IMR-90 (cell line): Measurements from ENCODE around the gene TIPIN. TPM values are rescaled to one million over a fixed set of nuclear protein-coding genes. Genes with fewer than 3 reads are reported as not detected.

Source experiments
- ATAC-seq: fragments of 200-7000 bp; cut with Tn5 transposase; 2 replicates; pipeline ENCODE4 v1.9.1; 2020; ENCODE audit warnings: low read depth, mild to moderate bottlenecking, moderate library complexity
- BruUV-seq: library from RNA; stranded (reverse); fragments of 400-500 nt; replicated peaks from 2 replicates; lab custom pipeline; 2021; lab: Mats Ljungman, UMichigan
- CTCF ChIA-PET: fragments of 300-600 bp; formaldehyde crosslinking; extraction: SDS; loops from one replicate; lab custom pipeline; 2021; ENCODE audit warnings: antibody characterized with exemption; lab: Yijun Ruan, JAX
- POLR2A ChIA-PET: fragments of 300-600 bp; sonication (Branson Sonifier 250); formaldehyde crosslinking; loops from one replicate; lab custom pipeline; 2022; ENCODE audit warnings: antibody characterized with exemption; ENCODE audit not compliant: unreplicated experiment; lab: Charles Lee
- DNase-seq: peaks from one replicate; pipeline ENCODE4 v3.0.0; 2013
- H2AFZ ChIP-seq: replicated peaks from 2 replicates; pipeline ENCODE3; 2013; ENCODE audit warnings: low read length, mild to moderate bottlenecking; ENCODE audit not compliant: poor library complexity
- H2AK5ac ChIP-seq: 2 replicates; pipeline ENCODE4 v1.6.1; 2013; ENCODE audit warnings: low read depth, low read length, inconsistent platforms
- H2AK9ac ChIP-seq: replicated peaks from 2 replicates; pipeline ENCODE3; 2013; ENCODE audit warnings: mild to moderate bottlenecking, low read depth, low read length, moderate library complexity; ENCODE audit not compliant: poor library complexity
- H2BK120ac ChIP-seq: 2 replicates; pipeline ENCODE4 v1.6.1; 2013; ENCODE audit warnings: low read depth, low read length, inconsistent platforms
- H2BK15ac ChIP-seq: 3 replicates; pipeline ENCODE4 v1.6.1; 2013; ENCODE audit warnings: low read depth, low read length, inconsistent platforms
- H2BK20ac ChIP-seq: 2 replicates; pipeline ENCODE4 v1.6.1; 2013; ENCODE audit warnings: low read depth, mild to moderate bottlenecking, inconsistent platforms, low read length, moderate library complexity
- H2BK5ac ChIP-seq: 2 replicates; pipeline ENCODE4 v1.6.1; 2013; ENCODE audit warnings: mild to moderate bottlenecking, low read depth, low read length, inconsistent platforms; ENCODE audit not compliant: poor library complexity, severe bottlenecking
- H3K14ac ChIP-seq: replicated peaks from 2 replicates; pipeline ENCODE4 v1.6.1; 2013; ENCODE audit warnings: low read depth, low read length, inconsistent platforms
- H3K18ac ChIP-seq: 2 replicates; pipeline ENCODE4 v1.6.1; 2013; ENCODE audit warnings: low read depth, low read length, control low read depth
- H3K23ac ChIP-seq: 2 replicates; pipeline ENCODE4 v1.6.1; 2013; ENCODE audit warnings: low read depth, low read length, inconsistent platforms
- H3K27ac ChIP-seq: 2 replicates; pipeline ENCODE4 v1.5.1; 2013; ENCODE audit warnings: mild to moderate bottlenecking, control low read depth, low read length; ENCODE audit not compliant: insufficient read depth
- H3K27me3 ChIP-seq: 2 replicates; pipeline ENCODE4 v1.6.1; 2013; ENCODE audit warnings: low read length; ENCODE audit not compliant: control insufficient read depth, insufficient read depth
- H3K36me3 ChIP-seq: 2 replicates; pipeline ENCODE4 v1.6.1; 2013; ENCODE audit warnings: low read length, mixed read lengths; ENCODE audit not compliant: control insufficient read depth, insufficient read depth
- H3K4ac ChIP-seq: 2 replicates; pipeline ENCODE4 v1.6.1; 2013; ENCODE audit warnings: low read depth, low read length, inconsistent platforms
- H3K4me1 ChIP-seq: 2 replicates; pipeline ENCODE4 v1.6.1; 2013; ENCODE audit warnings: low read length, mixed read lengths; ENCODE audit not compliant: control insufficient read depth, insufficient read depth
- H3K4me2 ChIP-seq: 2 replicates; pipeline ENCODE4 v1.6.1; 2013; ENCODE audit warnings: low read depth, mild to moderate bottlenecking, control low read depth, low read length, moderate library complexity
- H3K4me3 ChIP-seq: 2 replicates; pipeline ENCODE4 v1.5.1; 2013; ENCODE audit warnings: low read depth, mild to moderate bottlenecking, control low read depth, low read length, moderate library complexity; ENCODE audit not compliant: insufficient read depth
- H3K56ac ChIP-seq: 2 replicates; pipeline ENCODE4 v1.6.1; 2013; ENCODE audit warnings: low read length, inconsistent platforms; ENCODE audit not compliant: insufficient read depth; ENCODE audit errors: extremely low read depth
- H3K79me1 ChIP-seq, 2 experiments: 2 replicates each; pipeline ENCODE4 v1.6.1; 2013; ENCODE audit warnings: low read length in 2 of 2, inconsistent platforms in 1 of 2, low read depth in 1 of 2
- H3K9ac ChIP-seq: 2 replicates; pipeline ENCODE4 v1.6.1; 2013; ENCODE audit warnings: low read depth, low read length, control low read depth
- H3K9me1 ChIP-seq: 2 replicates; pipeline ENCODE4 v1.6.1; 2013; ENCODE audit warnings: low read length, inconsistent platforms; ENCODE audit not compliant: insufficient read depth
- H3K9me3 ChIP-seq: 2 replicates; pipeline ENCODE4 v1.6.1; 2013; ENCODE audit warnings: low read length; ENCODE audit not compliant: control insufficient read depth, insufficient read depth
- H4K20me1 ChIP-seq: 2 replicates; pipeline ENCODE4 v1.6.1; 2013; ENCODE audit warnings: low read length, inconsistent platforms; ENCODE audit not compliant: insufficient read depth
- H4K5ac ChIP-seq: 2 replicates; pipeline ENCODE4 v1.6.1; 2013; ENCODE audit warnings: mild to moderate bottlenecking, low read depth, low read length, control low read depth
- H4K8ac ChIP-seq, 2 experiments: 2 replicates each; pipeline ENCODE4 v1.6.1; 2013; ENCODE audit warnings: low read depth in 2 of 2, low read length in 2 of 2, control low read depth in 1 of 2, inconsistent platforms in 1 of 2
- H4K91ac ChIP-seq: 2 replicates; pipeline ENCODE4 v1.6.1; 2013; ENCODE audit warnings: low read depth, low read length, inconsistent platforms; ENCODE audit not compliant: insufficient read depth
- BHLHE40 ChIP-seq: fragments of 150-350 bp; IDR thresholded peaks from 2 replicates; pipeline ENCODE4 v1.6.1; 2016; ENCODE audit warnings: mild to moderate bottlenecking, low read depth, low read length
- CEBPB ChIP-seq: IDR thresholded peaks from 2 replicates; pipeline ENCODE4 v1.6.1; 2012; ENCODE audit warnings: low read depth, low read length, improper control_type of control experiment
- CHD1 ChIP-seq: IDR thresholded peaks from 2 replicates; pipeline ENCODE4 v1.6.1; 2012; ENCODE audit warnings: low read depth, low read length, improper control_type of control experiment
- FOS ChIP-seq: fragments of 150-350 bp; IDR thresholded peaks from 2 replicates; pipeline ENCODE4 v1.6.1; 2016; ENCODE audit warnings: low read depth, low read length
- MAFK ChIP-seq: IDR thresholded peaks from 2 replicates; pipeline ENCODE4 v1.6.1; 2012; ENCODE audit warnings: low read depth, low read length, improper control_type of control experiment
- MAZ ChIP-seq: IDR thresholded peaks from 2 replicates; pipeline ENCODE4 v1.6.1; 2012; ENCODE audit warnings: low read depth, mild to moderate bottlenecking, low read length, improper control_type of control experiment, moderate library complexity, borderline replicate concordance
- MXI1 ChIP-seq: IDR thresholded peaks from 2 replicates; pipeline ENCODE4 v1.6.1; 2012; ENCODE audit warnings: low read depth, mild to moderate bottlenecking, low read length, moderate library complexity, borderline replicate concordance
- NFE2L2 ChIP-seq: fragments of 150-350 bp; IDR thresholded peaks from 2 replicates; pipeline ENCODE4 v1.6.1; 2016; ENCODE audit warnings: low read depth, mild to moderate bottlenecking, low read length
- POLR2A ChIP-seq: IDR thresholded peaks from 2 replicates; pipeline ENCODE4 v1.6.1; 2012; ENCODE audit warnings: mild to moderate bottlenecking, low read depth, low read length
- RAD21 ChIP-seq: IDR thresholded peaks from 2 replicates; pipeline ENCODE4 v1.6.1; 2012; ENCODE audit warnings: low read length, improper control_type of control experiment
- RCOR1 ChIP-seq: IDR thresholded peaks from 2 replicates; pipeline ENCODE4 v1.6.1; 2012; ENCODE audit warnings: mild to moderate bottlenecking, low read length, improper control_type of control experiment; ENCODE audit not compliant: insufficient replicate concordance
- RFX5 ChIP-seq: IDR thresholded peaks from 2 replicates; pipeline ENCODE4 v1.8.0; 2012; ENCODE audit warnings: low read depth, mild to moderate bottlenecking, low read length, moderate library complexity
- SMC3 ChIP-seq: fragments of 150-350 bp; IDR thresholded peaks from 2 replicates; pipeline ENCODE4 v1.6.1; 2016; ENCODE audit warnings: low read depth, mild to moderate bottlenecking, antibody characterized with exemption, low read length, moderate library complexity
- WGBS, 2 experiments: methylation state at CpG; one replicate each; pipeline versions ENCODE4 v1.1.5 to v1.1.7; 2013; ENCODE audit warnings: missing lambda C conversion rate in 2 of 2; ENCODE audit not compliant: insufficient read length in 1 of 2; ENCODE audit errors: extremely low coverage in 2 of 2; 5-methylcytosine and 5-hydroxymethylcytosine counted together
- dilution Hi-C: fragments of 300-500 bp; cut with HindIII; formaldehyde crosslinking; loops from one replicate; pipeline ENCODE4 v1.14.3; 2018; ENCODE audit warnings: low sequenced_read_pairs; ENCODE audit not compliant: unreplicated experiment
- in situ Hi-C: fragments of 300-500 bp; cut with MboI; formaldehyde crosslinking; loops from 3 replicates; pipeline ENCODE4 v1.14.3; 2019; ENCODE audit warnings: low sequenced_read_pairs, inconsistent platforms, mixed read lengths
- intact Hi-C: fragments of 100-400 bp; cut with micrococcal nuclease; formaldehyde crosslinking; loops from 2 replicates; pipeline ENCODE4 v1.10.0; 2022
- polyA plus RNA-seq, 3 experiments: library from polyadenylated mRNA; depleted of rRNA; stranded (reverse); fragments of >200 nt; gene quantifications; 2 replicates each; pipeline ENCODE4 v1.2.3, GENCODE V29; 2012; ENCODE audit warnings: low replicate concordance in 1 of 3
- total RNA-seq: library from RNA; depleted of rRNA; stranded (reverse); fragments of >200 nt; gene quantifications from 2 replicates; pipeline ENCODE4 v1.2.3, GENCODE V29; 2012
- TF ChIP-seq, protein P1 (sequence below): fragments of 150-350 bp; IDR thresholded peaks from 2 replicates; pipeline ENCODE4 v1.6.1; 2016; ENCODE audit warnings: low read depth, mild to moderate bottlenecking, low read length, moderate library complexity, borderline replicate concordance
- TF ChIP-seq, protein P2 (sequence below): fragments of 150-350 bp; IDR thresholded peaks from 2 replicates; pipeline ENCODE4 v1.6.1; 2017; ENCODE audit warnings: mild to moderate bottlenecking, antibody characterized with exemption, low read length, low read depth
- TF ChIP-seq, protein P3 (sequence below): conservative IDR thresholded peaks from 2 replicates; pipeline ENCODE4 v1.5.1; 2012; ENCODE audit warnings: mild to moderate bottlenecking, low read depth, low read length, improper control_type of control experiment

Gene TIPIN
- total and polyA plus RNA-seq, 2 of the 4 experiments (the other 2 are of a cell fraction): 6.3 to 7.3 TPM

DNA sequence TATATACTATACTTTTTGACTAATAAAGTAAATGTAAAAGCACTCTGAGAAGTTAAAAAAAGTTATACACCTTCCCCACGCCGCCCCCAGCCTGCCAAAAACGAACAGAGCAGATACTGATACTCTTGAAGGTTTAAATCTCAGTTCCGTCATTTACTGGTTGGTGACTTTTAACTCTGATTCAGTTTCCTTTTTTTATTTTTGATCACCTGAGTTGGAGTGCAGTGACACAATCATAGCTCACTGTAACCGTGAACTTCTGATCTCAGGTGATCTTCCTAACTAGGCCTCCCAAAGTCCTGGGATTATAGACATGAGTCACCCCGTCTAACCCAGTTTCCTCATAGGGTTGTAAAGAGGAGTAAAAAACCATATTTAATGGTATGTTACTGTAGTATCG, 3.3 kb upstream of the TIPIN start:
- H2AFZ ChIP-seq: no peak overlapping the region
- no peak overlapping the region for H2BK5ac ChIP-seq
- H2AK5ac ChIP-seq: no peak overlapping the region
- H2AK9ac ChIP-seq: no peak overlapping the region
- H3K18ac ChIP-seq: no peak overlapping the region
- no peak overlapping the region for H2BK15ac ChIP-seq
- 0 out of 2 replicates have a peak, but pooled peaks cover 1% of the 10 kb centered on the region for H3K4me1 ChIP-seq
- no peaks in the 10 kb centered on the region for H3K9me1 ChIP-seq
- POLR2A ChIA-PET: no interaction called here
- H3K4ac ChIP-seq: no peak overlapping the region
- dilution Hi-C loops (no loop called here), in situ Hi-C loops (loop anchor here (25.0 kb wide), 1 partner anchor 503 kb away; no protein-coding TSS in a partner anchor), intact Hi-C loops (no loop called here)
- no peaks in the 10 kb centered on the region for H3K9me3 ChIP-seq
- H3K79me1 ChIP-seq: peaks cover 5 to 18% of the 10 kb centered on the region in 2 experiments
- no peak overlapping the region for H3K23ac ChIP-seq
- DNase-seq: no peak
- no CpG with 5 or more reads among the region's 7 CpGs for WGBS, 2 experiments
- no peak overlapping the region for H3K9ac ChIP-seq
- no peak overlapping the region for H2BK120ac ChIP-seq
- H3K27me3 ChIP-seq: no peaks in the 10 kb centered on the region
- no peaks in the 10 kb centered on the region for H3K36me3 ChIP-seq
- H4K20me1 ChIP-seq: no peaks in the 10 kb centered on the region
- BruUV-seq: no TSS peak
- no peak overlapping the region for H3K4me2 ChIP-seq
- no peak for TF ChIP-seq NFE2L2
- TF ChIP-seq FOS: no peak
- no peak for TF ChIP-seq CEBPB
- TF ChIP-seq, protein P1, sequence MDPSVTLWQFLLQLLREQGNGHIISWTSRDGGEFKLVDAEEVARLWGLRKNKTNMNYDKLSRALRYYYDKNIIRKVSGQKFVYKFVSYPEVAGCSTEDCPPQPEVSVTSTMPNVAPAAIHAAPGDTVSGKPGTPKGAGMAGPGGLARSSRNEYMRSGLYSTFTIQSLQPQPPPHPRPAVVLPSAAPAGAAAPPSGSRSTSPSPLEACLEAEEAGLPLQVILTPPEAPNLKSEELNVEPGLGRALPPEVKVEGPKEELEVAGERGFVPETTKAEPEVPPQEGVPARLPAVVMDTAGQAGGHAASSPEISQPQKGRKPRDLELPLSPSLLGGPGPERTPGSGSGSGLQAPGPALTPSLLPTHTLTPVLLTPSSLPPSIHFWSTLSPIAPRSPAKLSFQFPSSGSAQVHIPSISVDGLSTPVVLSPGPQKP: no peak
- TF ChIP-seq, protein P2, sequence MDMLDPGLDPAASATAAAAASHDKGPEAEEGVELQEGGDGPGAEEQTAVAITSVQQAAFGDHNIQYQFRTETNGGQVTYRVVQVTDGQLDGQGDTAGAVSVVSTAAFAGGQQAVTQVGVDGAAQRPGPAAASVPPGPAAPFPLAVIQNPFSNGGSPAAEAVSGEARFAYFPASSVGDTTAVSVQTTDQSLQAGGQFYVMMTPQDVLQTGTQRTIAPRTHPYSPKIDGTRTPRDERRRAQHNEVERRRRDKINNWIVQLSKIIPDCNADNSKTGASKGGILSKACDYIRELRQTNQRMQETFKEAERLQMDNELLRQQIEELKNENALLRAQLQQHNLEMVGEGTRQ: no peak
- TF ChIP-seq POLR2A: no peak
- no peak for TF ChIP-seq RAD21
- TF ChIP-seq CHD1: no peak
- TF ChIP-seq, protein P3, sequence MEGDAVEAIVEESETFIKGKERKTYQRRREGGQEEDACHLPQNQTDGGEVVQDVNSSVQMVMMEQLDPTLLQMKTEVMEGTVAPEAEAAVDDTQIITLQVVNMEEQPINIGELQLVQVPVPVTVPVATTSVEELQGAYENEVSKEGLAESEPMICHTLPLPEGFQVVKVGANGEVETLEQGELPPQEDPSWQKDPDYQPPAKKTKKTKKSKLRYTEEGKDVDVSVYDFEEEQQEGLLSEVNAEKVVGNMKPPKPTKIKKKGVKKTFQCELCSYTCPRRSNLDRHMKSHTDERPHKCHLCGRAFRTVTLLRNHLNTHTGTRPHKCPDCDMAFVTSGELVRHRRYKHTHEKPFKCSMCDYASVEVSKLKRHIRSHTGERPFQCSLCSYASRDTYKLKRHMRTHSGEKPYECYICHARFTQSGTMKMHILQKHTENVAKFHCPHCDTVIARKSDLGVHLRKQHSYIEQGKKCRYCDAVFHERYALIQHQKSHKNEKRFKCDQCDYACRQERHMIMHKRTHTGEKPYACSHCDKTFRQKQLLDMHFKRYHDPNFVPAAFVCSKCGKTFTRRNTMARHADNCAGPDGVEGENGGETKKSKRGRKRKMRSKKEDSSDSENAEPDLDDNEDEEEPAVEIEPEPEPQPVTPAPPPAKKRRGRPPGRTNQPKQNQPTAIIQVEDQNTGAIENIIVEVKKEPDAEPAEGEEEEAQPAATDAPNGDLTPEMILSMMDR: no peak
- TF ChIP-seq MAFK: no peak
- TF ChIP-seq RCOR1: no peak
- TF ChIP-seq RFX5: no peak
- no peak for TF ChIP-seq SMC3
- TF ChIP-seq MXI1: no peak
- TF ChIP-seq MAZ: no peak
- TF ChIP-seq BHLHE40: no peak
- no peak overlapping the region for H4K91ac ChIP-seq
- H2BK20ac ChIP-seq: no peak overlapping the region
- no peak overlapping the region for H4K5ac ChIP-seq
- no peak overlapping the region for H4K8ac ChIP-seq
- no peak overlapping the region for H3K4me3 ChIP-seq
- CTCF ChIA-PET: no interaction called here
- no peak overlapping the region for H3K56ac ChIP-seq
- ATAC-seq: no peak
- H3K27ac ChIP-seq: no peak overlapping the region
- H3K14ac ChIP-seq: no peak overlapping the region
